Measurements from ENCODE around the gene GPR37.

- TF ChIP-seq CTCF (IDR thresholded peaks at IDR 0.05), result no peak
- TF ChIP-seq EP300 (IDR thresholded peaks at IDR 0.05), result no peak
- no peak for TF ChIP-seq POLR2AphosphoS5 (IDR thresholded peaks at IDR 0.05)
Measured at GRCh38 chr7:124700655-124701054, 64.9 kb downstream of the GPR37 start.

Measured in esophagus muscularis mucosa (tissue), 4 donors.